ENCODE results near the gene SLC44A3. TPM values are rescaled to one million over a fixed set of nuclear protein-coding genes. Genes with fewer than 3 reads are reported as not detected.

Gene SLC44A3
- total RNA-seq, 4 donors from 2014 or later = 0.19 TPM; not detected in 3

DNA sequence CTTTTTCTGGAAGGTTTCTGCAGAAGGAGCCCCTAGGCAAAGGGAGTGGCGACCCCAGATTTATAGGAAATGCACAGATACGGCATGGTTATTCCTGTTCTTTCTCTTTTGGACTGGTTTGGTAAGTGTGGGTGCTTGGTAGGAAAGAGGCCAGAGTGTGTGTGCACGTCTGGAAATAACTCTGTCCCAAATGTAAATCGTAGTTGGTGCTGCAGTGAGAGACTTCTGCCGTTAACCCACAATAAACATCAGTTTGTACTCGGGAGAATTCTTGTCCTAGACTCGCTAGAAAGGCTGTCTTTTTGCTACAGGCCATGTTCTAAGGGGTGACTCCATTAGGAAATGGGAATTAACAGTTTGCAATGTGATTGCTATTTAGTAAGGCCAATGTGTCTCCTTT is 779 bp downstream of the SLC44A3 start:
- intact Hi-C loops (cut with DNase I; ENCODE audit: low total_unique reads) = no loop called here
- TF ChIP-seq, protein P1, sequence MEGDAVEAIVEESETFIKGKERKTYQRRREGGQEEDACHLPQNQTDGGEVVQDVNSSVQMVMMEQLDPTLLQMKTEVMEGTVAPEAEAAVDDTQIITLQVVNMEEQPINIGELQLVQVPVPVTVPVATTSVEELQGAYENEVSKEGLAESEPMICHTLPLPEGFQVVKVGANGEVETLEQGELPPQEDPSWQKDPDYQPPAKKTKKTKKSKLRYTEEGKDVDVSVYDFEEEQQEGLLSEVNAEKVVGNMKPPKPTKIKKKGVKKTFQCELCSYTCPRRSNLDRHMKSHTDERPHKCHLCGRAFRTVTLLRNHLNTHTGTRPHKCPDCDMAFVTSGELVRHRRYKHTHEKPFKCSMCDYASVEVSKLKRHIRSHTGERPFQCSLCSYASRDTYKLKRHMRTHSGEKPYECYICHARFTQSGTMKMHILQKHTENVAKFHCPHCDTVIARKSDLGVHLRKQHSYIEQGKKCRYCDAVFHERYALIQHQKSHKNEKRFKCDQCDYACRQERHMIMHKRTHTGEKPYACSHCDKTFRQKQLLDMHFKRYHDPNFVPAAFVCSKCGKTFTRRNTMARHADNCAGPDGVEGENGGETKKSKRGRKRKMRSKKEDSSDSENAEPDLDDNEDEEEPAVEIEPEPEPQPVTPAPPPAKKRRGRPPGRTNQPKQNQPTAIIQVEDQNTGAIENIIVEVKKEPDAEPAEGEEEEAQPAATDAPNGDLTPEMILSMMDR (IDR thresholded peaks at IDR 0.05 in 4 of 5, conservative IDR thresholded peaks at IDR 0.05 in 1 of 5) = no peak
- no peak for TF ChIP-seq POLR2A (IDR thresholded peaks at IDR 0.05)
- H3K4me3 ChIP-seq = peak overlapping the region in 1 of 4 donors; percentile 51
- no peak for DNase-seq
- no peaks in the 10 kb centered on the region for H3K36me3 ChIP-seq
- no peaks in the 10 kb centered on the region for H3K9me3 ChIP-seq
- peaks cover 12 to 20% (median 16%) of the 10 kb centered on the region in 3 donors for H3K27me3 ChIP-seq
- no peak for ATAC-seq
- in situ Hi-C loops (cut with MboI; ENCODE audit: low sequenced_read_pairs in 4 of 4) = no loop called here
- no peak overlapping the region for H3K27ac ChIP-seq
- H3K4me1 ChIP-seq = no peaks in the 10 kb centered on the region

DNA sequence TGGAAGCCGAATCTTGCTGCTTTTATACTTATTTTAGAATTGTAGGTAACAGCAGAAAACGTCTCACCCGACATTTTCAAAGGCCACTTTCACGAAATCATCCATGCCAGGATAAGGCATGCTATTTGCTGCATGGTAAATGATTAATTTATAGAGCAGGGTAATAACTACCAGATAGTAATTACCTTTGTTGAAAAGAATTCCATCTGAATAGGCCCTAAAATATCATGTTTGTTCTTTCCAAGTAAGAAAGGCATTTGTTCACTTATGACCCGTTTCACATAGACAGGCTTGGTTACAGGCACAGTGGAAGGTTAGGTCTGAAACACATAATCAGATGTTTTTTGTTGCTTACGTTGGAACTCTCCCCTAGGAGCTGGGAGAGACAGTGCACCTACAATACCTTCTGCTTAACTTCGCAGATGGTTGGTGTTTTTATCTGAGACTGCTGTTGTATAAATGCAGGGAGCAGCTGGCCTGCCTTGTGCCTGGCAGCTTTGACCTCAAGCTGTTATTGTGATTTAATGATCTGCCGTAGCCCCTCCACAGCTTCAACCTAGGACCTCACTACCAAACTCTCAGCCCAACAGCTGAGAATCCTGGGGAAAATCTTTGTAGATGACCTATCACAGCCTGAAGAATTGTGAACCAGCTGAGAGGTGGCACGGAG is 1.6 kb downstream of the SLC44A3 start:
- in situ Hi-C loops (cut with MboI; ENCODE audit: low sequenced_read_pairs in 4 of 4) (no loop called here), intact Hi-C loops (cut with DNase I; ENCODE audit: low total_unique reads) (no loop called here)
- Histone ChIP-seq H3K9me3 (no peaks in the 10 kb centered on the region), H3K4me1 (no peaks in the 10 kb centered on the region), H3K36me3 (no peaks in the 10 kb centered on the region), H3K27me3 (peaks cover 12 to 20% (median 16%) of the 10 kb centered on the region in 3 donors), H3K27ac (no peak overlapping the region), H3K4me3 (no peak overlapping the region)
- TF ChIP-seq, protein P1 (IDR thresholded peaks at IDR 0.05 in 4 of 5, conservative IDR thresholded peaks at IDR 0.05 in 1 of 5) = no peak
- TF ChIP-seq POLR2A (IDR thresholded peaks at IDR 0.05) = no peak
- no peak for DNase-seq
- no peak for ATAC-seq

DNA sequence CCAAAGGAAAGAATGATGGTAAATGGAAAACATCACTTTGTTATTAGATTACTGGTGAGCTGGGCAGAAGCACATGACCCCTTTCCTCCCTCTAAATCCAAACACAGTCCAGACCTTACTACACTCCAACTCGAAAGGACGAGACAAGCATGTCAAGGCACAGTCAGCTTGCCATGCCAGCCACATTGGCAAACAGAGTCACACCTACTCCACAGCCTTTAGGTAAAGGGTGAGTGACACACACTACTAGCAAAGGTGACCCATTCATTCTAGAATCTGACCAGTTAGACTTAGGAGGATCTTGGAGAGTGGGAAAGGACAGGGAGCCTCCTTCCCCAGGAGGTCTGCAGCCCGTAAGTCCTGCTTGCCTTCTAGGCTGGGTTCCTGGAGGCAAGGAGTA is 3.0 kb downstream of the SLC44A3 start:
- in situ Hi-C loops (cut with MboI; ENCODE audit: low sequenced_read_pairs in 4 of 4) = no loop called here
- TF ChIP-seq, protein P1 (IDR thresholded peaks at IDR 0.05 in 4 of 5, conservative IDR thresholded peaks at IDR 0.05 in 1 of 5) = no peak
- no peak for DNase-seq
- Histone ChIP-seq H3K27ac (no peak overlapping the region), H3K4me3 (no peak overlapping the region), H3K36me3 (no peaks in the 10 kb centered on the region), H3K4me1 (no peaks in the 10 kb centered on the region), H3K9me3 (no peaks in the 10 kb centered on the region), H3K27me3 (peaks cover 12 to 20% (median 16%) of the 10 kb centered on the region in 3 donors)
- no peak for ATAC-seq
- intact Hi-C loops (cut with DNase I; ENCODE audit: low total_unique reads) = no loop called here

DNA sequence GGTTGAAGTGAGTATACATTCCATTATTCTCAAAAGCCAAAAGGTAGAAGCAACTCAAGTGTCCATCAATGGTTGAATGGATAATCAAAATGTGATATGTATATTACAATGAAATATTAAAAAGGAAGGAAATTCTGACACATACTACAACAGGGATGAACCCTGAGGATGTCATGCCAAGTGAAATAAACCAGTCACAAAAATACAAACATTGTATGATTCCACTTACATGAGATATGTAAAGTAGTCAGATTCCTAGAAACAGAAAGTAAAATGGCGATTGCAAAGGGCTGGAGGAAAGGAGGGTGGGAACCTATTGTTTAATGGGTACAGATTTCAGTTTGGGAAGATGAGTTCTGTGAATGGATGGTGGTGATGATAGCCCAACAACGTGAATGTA is 5.8 kb downstream of the SLC44A3 start:
- ATAC-seq (no peak), DNase-seq (no peak)
- Histone ChIP-seq H3K4me3 (no peak overlapping the region), H3K4me1 (no peaks in the 10 kb centered on the region), H3K27ac (no peak overlapping the region), H3K9me3 (no peaks in the 10 kb centered on the region), H3K27me3 (peaks cover 0 to 11% (median 4%) of the 10 kb centered on the region in 3 donors), H3K36me3 (no peaks in the 10 kb centered on the region)
- intact Hi-C loops (cut with DNase I; ENCODE audit: low total_unique reads) (no loop called here), in situ Hi-C loops (cut with MboI; ENCODE audit: low sequenced_read_pairs in 4 of 4) (no loop called here)
- no peak for TF ChIP-seq POLR2A (IDR thresholded peaks at IDR 0.05)
- TF ChIP-seq, protein P1 (IDR thresholded peaks at IDR 0.05 in 4 of 5, conservative IDR thresholded peaks at IDR 0.05 in 1 of 5) = no peak

DNA sequence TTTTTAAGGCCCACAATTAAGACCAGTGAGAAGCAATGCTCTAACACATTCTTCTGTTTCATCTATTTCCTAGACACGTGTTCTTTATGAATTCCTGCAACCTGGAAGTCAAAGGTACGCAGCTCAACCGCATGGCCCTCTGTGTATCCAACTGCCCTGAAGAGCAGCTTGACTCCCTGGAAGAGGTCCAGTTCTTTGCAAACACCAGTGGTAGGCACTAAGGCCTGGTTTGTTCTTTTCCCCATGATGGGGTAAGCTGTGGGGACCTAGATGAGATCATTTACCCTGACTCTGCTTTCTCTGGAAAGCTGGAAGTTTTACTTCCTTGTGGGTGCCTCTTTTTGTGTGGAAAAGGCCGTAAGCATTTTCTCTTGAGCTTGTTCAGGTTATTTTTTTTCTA is 7.3 kb downstream of the SLC44A3 start:
- H3K27me3 ChIP-seq = peaks cover 0 to 8% (median 0%) of the 10 kb centered on the region in 3 donors
- TF ChIP-seq POLR2A (IDR thresholded peaks at IDR 0.05) = no peak
- TF ChIP-seq, protein P1 (IDR thresholded peaks at IDR 0.05 in 4 of 5, conservative IDR thresholded peaks at IDR 0.05 in 1 of 5) = no peak
- intact Hi-C loops (cut with DNase I; ENCODE audit: low total_unique reads) (no loop called here), in situ Hi-C loops (cut with MboI; ENCODE audit: low sequenced_read_pairs in 4 of 4) (no loop called here)
- ATAC-seq (no peak), DNase-seq (no peak)
- no peak overlapping the region for H3K4me3 ChIP-seq
- H3K4me1 ChIP-seq = no peaks in the 10 kb centered on the region
- H3K9me3 ChIP-seq = no peaks in the 10 kb centered on the region
- H3K27ac ChIP-seq = no peak overlapping the region
- H3K36me3 ChIP-seq = no peaks in the 10 kb centered on the region
